ENCODE measurements around the gene RET. TPM values are rescaled to one million over a fixed set of nuclear protein-coding genes. Genes with fewer than 3 reads are reported as not detected.

RET gene
- total RNA-seq, 3 donors from 2014 or later (not counting 1 experiment from before 2014, with no cell fraction given), result 0.16 TPM; not detected in 2

- Histone ChIP-seq H3K9me3 (ENCODE audit: control insufficient read depth, insufficient read depth, low read length) (no peaks in the 10 kb centered on the region), H3K27ac (ENCODE audit: low read length) (no peak overlapping the region), H3K4me1 (ENCODE audit: control insufficient read depth, insufficient read depth, low read length) (peaks cover 10% of the 10 kb centered on the region), H3K4me3 (ENCODE audit: low read length) (no peak overlapping the region), H3K27me3 (ENCODE audit: control insufficient read depth, insufficient read depth, low read length) (no peaks in the 10 kb centered on the region), H3K36me3 (ENCODE audit: control insufficient read depth, insufficient read depth, low read length) (peaks cover 58% of the 10 kb centered on the region)
- ATAC-seq (no peak), DNase-seq (no peak)
- no peak overlapping the region for H3K4me3 Mint-ChIP-seq
- H3K4me1 Mint-ChIP-seq, result peaks cover 31 to 36% of the 10 kb centered on the region in 2 donors
- 95% methylated on average over 1 of the region's 1 CpG for WGBS (ENCODE audit: insufficient coverage)
- H3K27ac Mint-ChIP-seq, result peak overlapping the region; percentile 11 to 28
- intact Hi-C loops (cut with micrococcal nuclease), result no loop called here
- TF ChIP-seq CTCF (IDR thresholded peaks at IDR 0.05), result no peak
- no peaks in the 10 kb centered on the region for H3K27me3 Mint-ChIP-seq (ENCODE audit: low read depth in 2 of 2)
- H3K36me3 Mint-ChIP-seq, result peaks cover 25% of the 10 kb centered on the region
- no peaks in the 10 kb centered on the region for H3K9me3 Mint-ChIP-seq
These were observed 96.3 kb downstream of the RET start for GRCh38 chr10:43173120-43173519.

GRCh38 chr10:43174969-43175368 lies 98.1 kb downstream of the RET start:
- peaks cover 57% of the 10 kb centered on the region for H3K36me3 ChIP-seq (ENCODE audit: control insufficient read depth, insufficient read depth, low read length)

GRCh38 chr10:43176271-43176670 lies 99.4 kb downstream of the RET start:
- Mint-ChIP-seq H3K36me3 (peaks cover 22% of the 10 kb centered on the region), H3K27ac (no peak overlapping the region), H3K4me1 (peaks cover 36 to 42% of the 10 kb centered on the region in 2 donors), H3K27me3 (ENCODE audit: low read depth in 2 of 2) (no peaks in the 10 kb centered on the region), H3K9me3 (peaks cover 2 to 7% of the 10 kb centered on the region in 2 donors), H3K4me3 (no peak overlapping the region)
- WGBS (ENCODE audit: insufficient coverage), result 96% methylated on average over 3 of the region's 3 CpGs
- intact Hi-C loops (cut with micrococcal nuclease), result no loop called here
- H3K27ac ChIP-seq (ENCODE audit: low read length), result no peak overlapping the region
- H3K4me1 ChIP-seq (ENCODE audit: control insufficient read depth, insufficient read depth, low read length), result peaks cover 10% of the 10 kb centered on the region
- TF ChIP-seq CTCF (IDR thresholded peaks at IDR 0.05), result no peak
- peaks cover 59% of the 10 kb centered on the region for H3K36me3 ChIP-seq (ENCODE audit: control insufficient read depth, insufficient read depth, low read length)
- no peaks in the 10 kb centered on the region for H3K27me3 ChIP-seq (ENCODE audit: control insufficient read depth, insufficient read depth, low read length)
- no peak for ATAC-seq
- no peaks in the 10 kb centered on the region for H3K9me3 ChIP-seq (ENCODE audit: control insufficient read depth, insufficient read depth, low read length)
- no peak overlapping the region for H3K4me3 ChIP-seq (ENCODE audit: low read length)
- DNase-seq, result no peak

More at GRCh38 chr10:43174969-43175368, 98.1 kb downstream of the RET start:
- Histone ChIP-seq H3K27me3 (ENCODE audit: control insufficient read depth, insufficient read depth, low read length) (no peaks in the 10 kb centered on the region), H3K27ac (ENCODE audit: low read length) (no peak overlapping the region), H3K9me3 (ENCODE audit: control insufficient read depth, insufficient read depth, low read length) (no peaks in the 10 kb centered on the region), H3K4me3 (ENCODE audit: low read length) (no peak overlapping the region), H3K4me1 (ENCODE audit: control insufficient read depth, insufficient read depth, low read length) (peaks cover 10% of the 10 kb centered on the region)
- 91% methylated on average over 6 of the region's 6 CpGs for WGBS (ENCODE audit: insufficient coverage)
- no peak for ATAC-seq
- no peak for TF ChIP-seq CTCF (IDR thresholded peaks at IDR 0.05)
- H3K27ac Mint-ChIP-seq, result peak overlapping the region in 1 of 2 donors; percentile 6
- no peak overlapping the region for H3K4me3 Mint-ChIP-seq
- peaks cover 24% of the 10 kb centered on the region for H3K36me3 Mint-ChIP-seq
- peaks cover 38 to 39% of the 10 kb centered on the region in 2 donors for H3K4me1 Mint-ChIP-seq
- no peak for DNase-seq
- no peaks in the 10 kb centered on the region for H3K27me3 Mint-ChIP-seq (ENCODE audit: low read depth in 2 of 2)
- peaks cover 2 to 7% of the 10 kb centered on the region in 2 donors for H3K9me3 Mint-ChIP-seq
- intact Hi-C loops (cut with micrococcal nuclease), result no loop called here

GRCh38 chr10:43177595-43177994 lies 100.7 kb downstream of the RET start:
- no peak for TF ChIP-seq CTCF (IDR thresholded peaks at IDR 0.05)
- ATAC-seq, result no peak
- no peak overlapping the region for H3K27ac ChIP-seq (ENCODE audit: low read length)
- peaks cover 2 to 7% of the 10 kb centered on the region in 2 donors for H3K9me3 Mint-ChIP-seq
- H3K4me3 Mint-ChIP-seq, result no peak overlapping the region
- no peak for DNase-seq
- 100% methylated on average over 1 of the region's 1 CpG for WGBS (ENCODE audit: insufficient coverage)
- peaks cover 7% of the 10 kb centered on the region for H3K4me1 ChIP-seq (ENCODE audit: control insufficient read depth, insufficient read depth, low read length)
- no peaks in the 10 kb centered on the region for H3K9me3 ChIP-seq (ENCODE audit: control insufficient read depth, insufficient read depth, low read length)
- H3K4me3 ChIP-seq (ENCODE audit: low read length), result no peak overlapping the region
- intact Hi-C loops (cut with micrococcal nuclease), result no loop called here
- H3K27me3 ChIP-seq (ENCODE audit: control insufficient read depth, insufficient read depth, low read length), result no peaks in the 10 kb centered on the region
- peak overlapping the region in 1 of 2 donors; percentile 9 for H3K27ac Mint-ChIP-seq
- H3K36me3 ChIP-seq (ENCODE audit: control insufficient read depth, insufficient read depth, low read length), result peaks cover 57% of the 10 kb centered on the region
- peaks cover 22% of the 10 kb centered on the region for H3K36me3 Mint-ChIP-seq
- peaks cover 27 to 41% of the 10 kb centered on the region in 2 donors for H3K4me1 Mint-ChIP-seq
- H3K27me3 Mint-ChIP-seq (ENCODE audit: low read depth in 2 of 2), result no peaks in the 10 kb centered on the region
